GM18498 (cell line): Measurements from ENCODE around the gene FAM110D.

Experiments
- ATAC-seq: cut with Tn5 transposase; IDR thresholded peaks from one replicate; pipeline ENCODE4 v1.9.1; 2021; ENCODE audit warnings: mild to moderate bottlenecking, moderate library complexity; ENCODE audit not compliant: unreplicated experiment

FAM110D gene

GRCh38 chr1:26184086-26184485, 25.2 kb downstream of the FAM110D start:
- ATAC-seq, result no peak

GRCh38 chr1:26184883-26185282, 26.0 kb downstream of the FAM110D start:
- ATAC-seq, result no peak

- no peak for ATAC-seq
Observed at GRCh38 chr1:26187882-26188281, 29.0 kb downstream of the FAM110D start.

- no peak for ATAC-seq
Observed at GRCh38 chr1:26188477-26188876, 29.6 kb downstream of the FAM110D start.

- ATAC-seq, result no peak
Observed at GRCh38 chr1:26189331-26189730, 30.5 kb downstream of the FAM110D start.

GRCh38 chr1:26189751-26190275, 30.9 kb downstream of the FAM110D start:
- ATAC-seq, result no peak

- no peak for ATAC-seq
Observed at GRCh38 chr1:26190373-26190987, 31.6 kb downstream of the FAM110D start, which contains the start of gene CATSPER4. CATSPER4 (plus strand) TSS chr1:26190602; CDS start chr1:26190628, 26 bp downstream.

GRCh38 chr1:26191739-26192138, 32.9 kb downstream of the FAM110D start:
- ATAC-seq, result no peak

GRCh38 chr1:26195805-26196204, 36.9 kb downstream of the FAM110D start:
- ATAC-seq, result no peak

- no peak for ATAC-seq
Observed at GRCh38 chr1:26197301-26197700, 38.4 kb downstream of the FAM110D start.

GRCh38 chr1:26197813-26198212, 38.9 kb downstream of the FAM110D start:
- ATAC-seq, result no peak

- ATAC-seq, result no peak
Observed at GRCh38 chr1:26200413-26200812, 41.5 kb downstream of the FAM110D start.

GRCh38 chr1:26203642-26204318, 44.9 kb downstream of the FAM110D start:
- no peak for ATAC-seq

GRCh38 chr1:26210147-26210870, 51.4 kb downstream of the FAM110D start:
- ATAC-seq, result no peak

GRCh38 chr1:26212726-26213125, 53.8 kb downstream of the FAM110D start:
- ATAC-seq, result no peak

GRCh38 chr1:26213335-26213905, 54.5 kb downstream of the FAM110D start:
- no peak for ATAC-seq
